GM19240 (cell line): ENCODE results near the gene DAND5.
"Not testable (repeated sequence)": the region's sequence is repeated elsewhere in the genome, so short reads cannot be mapped to it uniquely, and the experiment has no call there.

Source experiments
- DNase-seq: peaks from one replicate; pipeline ENCODE4 v3.0.0; 2011; ENCODE audit warnings: low spot score; ENCODE audit not compliant: insufficient read length

DAND5 gene

GRCh38 chr19:12965017-12965811 lies 4.2 kb upstream of the DAND5 start:
- peak; percentile 72 for DNase-seq

- no peak for DNase-seq
Observed at GRCh38 chr19:12965812-12966135, 3.6 kb upstream of the DAND5 start.

- no peak for DNase-seq
Observed at GRCh38 chr19:12967907-12968306, 1.5 kb upstream of the DAND5 start.

- DNase-seq, result no peak
Observed at GRCh38 chr19:12970070-12970820, 869 bp downstream of the DAND5 start.

GRCh38 chr19:12973236-12973635 lies 3.9 kb downstream of the DAND5 start:
- no peak for DNase-seq

- DNase-seq, result no peak
Observed at GRCh38 chr19:12974301-12975220, 5.2 kb downstream of the DAND5 start.

- DNase-seq, result no peak
Observed at GRCh38 chr19:12975221-12975741, 5.9 kb downstream of the DAND5 start.

GRCh38 chr19:12976109-12976508 lies 6.7 kb downstream of the DAND5 start:
- not testable (repeated sequence) for DNase-seq

GRCh38 chr19:12979974-12980373 lies 10.6 kb downstream of the DAND5 start:
- DNase-seq, result no peak

GRCh38 chr19:12982648-12983047 lies 13.3 kb downstream of the DAND5 start:
- DNase-seq, result no peak

GRCh38 chr19:12983091-12983490 lies 13.7 kb downstream of the DAND5 start:
- no peak for DNase-seq

GRCh38 chr19:12983542-12984142 lies 14.3 kb downstream of the DAND5 start:
- peak; percentile 68 for DNase-seq

GRCh38 chr19:12984143-12984627 lies 14.8 kb downstream of the DAND5 start:
- no peak for DNase-seq

- no peak for DNase-seq
Observed at GRCh38 chr19:12984683-12985048, 15.3 kb downstream of the DAND5 start.

GRCh38 chr19:12985049-12985776 lies 15.8 kb downstream of the DAND5 start:
- no peak for DNase-seq

- no peak for DNase-seq
Observed at GRCh38 chr19:12986726-12987125, 17.4 kb downstream of the DAND5 start.

GRCh38 chr19:12987190-12987589 lies 17.8 kb downstream of the DAND5 start:
- DNase-seq, result no peak

GRCh38 chr19:12987781-12988180 lies 18.4 kb downstream of the DAND5 start:
- no peak for DNase-seq

- DNase-seq, result no peak
Observed at GRCh38 chr19:12990431-12990830, 21.1 kb downstream of the DAND5 start.

GRCh38 chr19:12990853-12991252 lies 21.5 kb downstream of the DAND5 start:
- no peak for DNase-seq
